Mesendoderm (in vitro differentiated cells): ENCODE results near the gene TLE7.
A peak's percentile ranks its signal among the peaks of the same experiment; 100 is the strongest.

Experiments used
- DNase-seq: peaks from one replicate; pipeline ENCODE4 v3.0.0; 2013
- H2AK5ac ChIP-seq: 2 replicates; pipeline ENCODE4 v1.6.1; 2013; ENCODE audit warnings: low read length, inconsistent platforms
- H2BK120ac ChIP-seq: 2 replicates; pipeline ENCODE4 v1.6.1; 2013; ENCODE audit warnings: low read depth, mild to moderate bottlenecking, low read length, moderate library complexity, mixed read lengths
- H2BK15ac ChIP-seq: replicated peaks from 2 replicates; pipeline ENCODE4 v1.6.1; 2013; ENCODE audit warnings: low read depth, mild to moderate bottlenecking, moderate library complexity
- H2BK5ac ChIP-seq: 2 replicates; pipeline ENCODE4 v1.6.1; 2013; ENCODE audit warnings: low read length, inconsistent platforms
- H3K18ac ChIP-seq: 2 replicates; pipeline ENCODE4 v1.6.1; 2013; ENCODE audit warnings: mild to moderate bottlenecking, low read length, mixed read lengths
- H3K23ac ChIP-seq: one replicate; pipeline ENCODE4 v1.6.1; 2013; ENCODE audit warnings: low read length
- H3K27ac ChIP-seq: 2 replicates; pipeline ENCODE4 v1.5.1; 2013; ENCODE audit warnings: low read depth, mild to moderate bottlenecking, inconsistent platforms, low read length, moderate library complexity
- H3K27me3 ChIP-seq: 2 replicates; pipeline ENCODE4 v1.6.1; 2013; ENCODE audit warnings: low read length, control low read depth, mild to moderate bottlenecking, inconsistent platforms; ENCODE audit not compliant: insufficient read depth, poor library complexity
- H3K36me3 ChIP-seq: 2 replicates; pipeline ENCODE4 v1.6.1; 2013; ENCODE audit warnings: low read length, inconsistent platforms; ENCODE audit not compliant: control insufficient read depth, insufficient read depth
- H3K4ac ChIP-seq: one replicate; pipeline ENCODE4 v1.6.1; 2013; ENCODE audit warnings: low read depth, mild to moderate bottlenecking, low read length, moderate library complexity
- H3K4me1 ChIP-seq: 2 replicates; pipeline ENCODE4 v1.6.1; 2013; ENCODE audit warnings: low read depth, low read length, inconsistent platforms; ENCODE audit not compliant: control insufficient read depth
- H3K4me2 ChIP-seq: 2 replicates; pipeline ENCODE4 v1.6.1; 2013; ENCODE audit warnings: low read length
- H3K4me3 ChIP-seq: 2 replicates; pipeline ENCODE4 v1.5.1; 2013; ENCODE audit warnings: mild to moderate bottlenecking, low read length
- H3K56ac ChIP-seq: one replicate; pipeline ENCODE4 v1.6.1; 2013; ENCODE audit warnings: low read length
- H3K79me1 ChIP-seq: 2 replicates; pipeline ENCODE4 v1.6.1; 2013; ENCODE audit warnings: low read length, inconsistent platforms
- H3K79me2 ChIP-seq: 2 replicates; pipeline ENCODE4 v1.6.1; 2013; ENCODE audit warnings: mild to moderate bottlenecking, low read length; ENCODE audit not compliant: control insufficient read depth, insufficient read depth
- H3K9ac ChIP-seq: 2 replicates; pipeline ENCODE4 v1.6.1; 2013; ENCODE audit warnings: low read length, inconsistent platforms
- H4K5ac ChIP-seq: one replicate; pipeline ENCODE4 v1.6.1; 2013; ENCODE audit warnings: low read length
- H4K8ac ChIP-seq: one replicate; pipeline ENCODE4 v1.6.1; 2013; ENCODE audit warnings: low read depth, mild to moderate bottlenecking, control low read depth, low read length, moderate library complexity
- WGBS: extraction: QIAGEN DNeasy Blood & Tissue Kit; methylation state at CpG from one replicate; pipeline ENCODE4 v1.1.7; 2013; ENCODE audit warnings: low lambda C conversion rate, missing lambda C conversion rate; ENCODE audit not compliant: insufficient coverage; ENCODE audit errors: extremely low coverage; 5-methylcytosine and 5-hydroxymethylcytosine counted together

The TLE7 gene

DNA sequence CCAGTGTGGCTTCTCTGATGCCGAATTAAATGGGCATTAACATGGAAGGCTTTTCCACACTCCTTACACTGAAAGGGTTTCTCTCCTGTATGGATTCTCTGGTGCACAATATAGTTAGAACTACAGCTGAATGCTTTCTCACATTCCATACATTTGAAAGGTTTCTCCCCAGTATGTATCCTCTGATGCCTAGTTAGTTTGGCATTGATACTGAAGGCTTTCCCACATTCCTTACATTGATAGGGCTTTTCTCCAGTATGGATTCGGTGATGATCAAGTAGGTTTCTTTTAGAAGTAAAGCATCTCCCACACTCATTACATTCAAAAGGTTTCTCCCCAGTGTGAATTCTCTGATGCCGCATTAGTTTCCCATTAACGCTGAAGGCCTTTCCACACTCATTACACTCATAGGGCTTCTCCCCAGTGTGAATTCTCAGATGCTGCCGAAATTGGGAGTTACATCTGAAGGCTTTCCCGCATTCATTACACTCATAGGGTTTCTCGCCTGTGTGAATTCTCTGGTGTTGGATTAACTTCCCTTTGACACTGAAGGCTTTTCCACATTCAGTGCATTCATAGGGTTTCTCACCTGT lies 6.5 kb upstream of the TLE7 start:
- no peak overlapping the region for H3K4ac ChIP-seq
- no peaks in the 10 kb centered on the region for H3K79me2 ChIP-seq
- H3K4me3 ChIP-seq: peak overlapping the region; percentile 37
- no peaks in the 10 kb centered on the region for H3K4me1 ChIP-seq
- H3K18ac ChIP-seq: no peak overlapping the region
- no peak overlapping the region for H2BK5ac ChIP-seq
- WGBS: no CpG with 5 or more reads among the region's 7 CpGs
- H3K4me2 ChIP-seq: no peak overlapping the region
- no peak overlapping the region for H3K9ac ChIP-seq
- H3K23ac ChIP-seq: no peak overlapping the region
- H4K5ac ChIP-seq: no peak overlapping the region
- no peak overlapping the region for H4K8ac ChIP-seq
- peaks cover 9% of the 10 kb centered on the region for H3K36me3 ChIP-seq
- no peaks in the 10 kb centered on the region for H3K27me3 ChIP-seq
- no peak overlapping the region for H2BK15ac ChIP-seq
- H2BK120ac ChIP-seq: no peak overlapping the region
- H3K27ac ChIP-seq: no peak overlapping the region
- no peak for DNase-seq
- no peak overlapping the region for H3K56ac ChIP-seq
- H2AK5ac ChIP-seq: no peak overlapping the region
- no peaks in the 10 kb centered on the region for H3K79me1 ChIP-seq

DNA sequence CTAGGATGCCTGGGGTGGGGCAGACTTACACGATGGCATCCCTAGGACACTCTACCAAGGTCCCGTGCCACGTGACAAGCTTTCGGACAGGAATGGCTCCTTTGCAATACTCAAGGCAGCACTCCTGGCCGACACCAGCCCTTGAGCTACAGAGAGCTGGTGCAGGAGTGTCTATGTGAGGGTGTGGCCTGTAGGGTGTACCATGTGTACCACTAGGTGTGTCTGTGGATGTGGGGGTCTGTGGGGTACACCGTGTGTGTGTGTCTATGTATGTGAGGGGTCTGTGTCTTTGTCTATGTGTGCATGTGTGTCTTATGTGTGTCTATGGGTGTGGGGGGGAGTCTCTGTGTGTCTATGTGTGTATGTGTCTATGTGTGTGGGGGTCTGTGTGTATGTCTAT lies 1.9 kb upstream of the TLE7 start:
- Histone ChIP-seq H3K4ac (no peak overlapping the region), H4K5ac (no peak overlapping the region), H3K23ac (no peak overlapping the region), H2BK120ac (no peak overlapping the region), H3K79me2 (no peaks in the 10 kb centered on the region), H3K9ac (no peak overlapping the region), H3K4me3 (no peak overlapping the region), H2AK5ac (no peak overlapping the region), H3K36me3 (peaks cover 2% of the 10 kb centered on the region), H2BK5ac (no peak overlapping the region), H2BK15ac (no peak overlapping the region), H4K8ac (no peak overlapping the region), H3K18ac (no peak overlapping the region), H3K4me2 (no peak overlapping the region), H3K4me1 (no peaks in the 10 kb centered on the region), H3K79me1 (no peaks in the 10 kb centered on the region), H3K27ac (no peak overlapping the region), H3K27me3 (no peaks in the 10 kb centered on the region), H3K56ac (no peak overlapping the region)
- DNase-seq: no peak
- WGBS: no CpG with 5 or more reads among the region's 6 CpGs

DNA sequence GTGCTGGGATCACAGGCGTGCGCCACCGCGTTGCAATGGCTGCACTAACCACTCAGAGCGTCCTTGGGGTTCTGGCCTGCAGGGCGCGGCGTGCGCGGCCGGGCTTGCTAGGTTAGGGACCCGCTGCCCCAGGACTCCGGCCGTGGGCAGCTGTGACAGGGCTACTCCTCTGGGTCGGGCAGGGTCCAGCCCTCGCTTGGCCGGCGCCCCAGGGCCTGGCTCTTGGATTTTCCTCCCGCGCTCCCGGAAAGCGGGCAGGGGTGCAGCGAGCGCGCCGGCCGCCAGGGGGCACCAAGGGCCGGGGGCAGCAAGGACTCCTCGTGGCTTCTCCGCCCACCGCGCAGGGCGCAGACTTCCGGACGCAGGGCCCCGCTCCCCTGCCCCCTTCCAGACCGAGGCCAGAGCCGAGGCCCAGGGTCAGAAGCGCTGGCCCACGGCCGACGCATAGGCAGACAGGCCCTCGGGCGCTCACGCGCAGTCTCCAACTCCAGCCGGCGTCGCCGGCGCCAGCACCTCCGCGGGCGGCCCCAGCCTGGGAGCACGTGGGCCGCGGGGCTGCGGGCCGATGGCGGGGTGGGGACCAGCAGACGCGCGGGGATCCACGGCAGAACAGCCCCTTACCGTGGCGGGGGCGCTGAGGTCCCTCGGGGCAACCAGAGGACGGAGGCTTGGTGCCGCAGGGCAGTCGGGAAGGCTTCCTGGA lies 355 bp downstream of the TLE7 start:
- no peaks in the 10 kb centered on the region for H3K79me2 ChIP-seq

DNA sequence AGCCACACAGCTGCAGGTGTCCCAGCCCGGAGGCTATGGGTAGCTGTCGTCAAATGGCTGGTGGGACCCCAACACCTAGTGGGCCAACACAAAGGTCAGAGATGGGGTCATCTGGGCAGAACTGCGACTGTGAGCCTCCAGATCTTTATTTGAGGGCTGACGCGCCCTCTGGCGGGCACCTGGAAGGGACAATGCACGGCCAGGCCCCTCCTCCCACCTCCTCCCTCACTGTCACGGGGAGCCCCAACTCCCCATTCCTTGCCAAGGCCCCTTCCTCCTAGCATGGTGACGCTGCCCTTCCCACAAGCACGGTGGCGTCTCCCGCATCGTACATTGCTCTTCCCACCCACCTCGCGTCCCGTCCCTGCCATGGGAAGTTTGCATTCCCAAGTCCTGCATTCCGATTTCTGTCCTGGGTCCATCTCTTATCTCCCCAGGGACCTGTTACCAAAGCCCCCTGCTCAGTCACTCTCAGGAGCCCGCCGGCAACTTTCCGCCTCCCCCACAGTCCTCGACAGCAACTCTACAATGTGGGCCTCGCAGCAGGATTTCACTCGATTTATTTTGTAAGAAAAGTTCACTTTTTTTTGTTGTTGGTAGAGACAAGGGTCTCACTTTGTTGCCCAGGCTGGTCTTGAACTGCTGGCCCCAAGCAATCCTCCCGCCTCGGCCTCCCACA lies 1.0 kb downstream of the TLE7 start:
- no peak overlapping the region for H3K4me3 ChIP-seq
- no peak overlapping the region for H4K5ac ChIP-seq
- no peak overlapping the region for H4K8ac ChIP-seq
- H3K4ac ChIP-seq: no peak overlapping the region
- no peak overlapping the region for H3K23ac ChIP-seq
- peak; percentile 42 for DNase-seq
- H3K4me2 ChIP-seq: no peak overlapping the region
- H2BK120ac ChIP-seq: no peak overlapping the region
- no peak overlapping the region for H2BK5ac ChIP-seq
- H3K27me3 ChIP-seq: no peaks in the 10 kb centered on the region
- H2BK15ac ChIP-seq: no peak overlapping the region
- no peaks in the 10 kb centered on the region for H3K36me3 ChIP-seq
- WGBS: no CpG with 5 or more reads among the region's 25 CpGs
- H3K9ac ChIP-seq: no peak overlapping the region
- no peaks in the 10 kb centered on the region for H3K79me1 ChIP-seq
- no peaks in the 10 kb centered on the region for H3K79me2 ChIP-seq
- no peak overlapping the region for H2AK5ac ChIP-seq
- no peak overlapping the region for H3K56ac ChIP-seq
- H3K4me1 ChIP-seq: no peaks in the 10 kb centered on the region
- no peak overlapping the region for H3K18ac ChIP-seq
- H3K27ac ChIP-seq: no peak overlapping the region

More for the DNA sequence above, 355 bp downstream of the TLE7 start:
- Histone ChIP-seq H3K36me3 (no peaks in the 10 kb centered on the region), H4K5ac (no peak overlapping the region), H4K8ac (no peak overlapping the region), H3K27me3 (no peaks in the 10 kb centered on the region), H2AK5ac (no peak overlapping the region), H3K18ac (no peak overlapping the region), H3K4me2 (no peak overlapping the region), H2BK5ac (no peak overlapping the region), H3K4ac (no peak overlapping the region), H3K23ac (no peak overlapping the region), H3K79me1 (no peaks in the 10 kb centered on the region), H3K4me1 (no peaks in the 10 kb centered on the region), H3K9ac (no peak overlapping the region), H3K4me3 (no peak overlapping the region), H2BK15ac (no peak overlapping the region), H2BK120ac (no peak overlapping the region), H3K56ac (no peak overlapping the region), H3K27ac (no peak overlapping the region)
- no CpG with 5 or more reads among the region's 71 CpGs for WGBS
- peak; percentile 14 for DNase-seq

DNA sequence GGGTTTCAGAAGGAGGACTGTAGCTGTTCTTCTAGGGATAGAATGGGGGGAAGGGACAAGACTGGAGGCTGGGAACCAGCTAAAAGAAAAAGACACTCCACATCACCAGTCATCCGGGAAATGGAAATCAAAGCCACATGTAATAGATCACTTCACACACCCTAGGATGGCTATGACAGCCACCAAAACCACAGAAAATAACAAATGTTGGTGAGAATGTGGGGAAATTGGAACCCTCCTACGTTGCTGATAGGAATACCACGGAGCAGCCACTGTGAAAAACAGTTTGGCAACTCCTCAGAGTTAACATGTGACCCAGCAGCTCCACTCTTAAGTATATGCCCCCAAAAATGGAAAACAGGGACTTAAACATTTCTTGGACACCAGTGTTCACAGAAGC lies 2.3 kb downstream of the TLE7 start:
- Histone ChIP-seq H3K4me1 (no peaks in the 10 kb centered on the region), H3K56ac (no peak overlapping the region), H3K79me1 (no peaks in the 10 kb centered on the region), H3K23ac (no peak overlapping the region), H4K8ac (no peak overlapping the region), H3K36me3 (no peaks in the 10 kb centered on the region), H3K79me2 (no peaks in the 10 kb centered on the region), H2BK5ac (no peak overlapping the region), H4K5ac (no peak overlapping the region), H3K4me3 (no peak overlapping the region), H3K27ac (no peak overlapping the region), H3K4me2 (no peak overlapping the region), H2BK15ac (no peak overlapping the region), H3K4ac (no peak overlapping the region), H2BK120ac (no peak overlapping the region), H3K18ac (no peak overlapping the region), H3K9ac (no peak overlapping the region), H3K27me3 (no peaks in the 10 kb centered on the region), H2AK5ac (no peak overlapping the region)
- DNase-seq: no peak
- WGBS: no CpG with 5 or more reads among the region's 3 CpGs
